Sigmoid colon (tissue), 7 donors: Measurements from ENCODE around the gene MDM4. TPM values are rescaled to one million over a fixed set of nuclear protein-coding genes. Genes with fewer than 3 reads are reported as not detected.

Experiments
- DNase-seq: peaks from one replicate; pipeline ENCODE4 v3.0.0-alpha.2; 2019
- H3K27ac ChIP-seq, 4 donors: fragments of 200-600 bp; sonication (generic); one replicate each; pipeline ENCODE4 v1.5.1; 2016 to 2019; ENCODE audit warnings: mild to moderate bottlenecking in 1 of 4
- H3K27me3 ChIP-seq, 3 donors: fragments of 200-600 bp; sonication (generic); one replicate each; pipeline ENCODE4 v1.5.1; 2019; ENCODE audit warnings: mild to moderate bottlenecking in 1 of 3
- H3K36me3 ChIP-seq, 4 donors: fragments of 200-600 bp; sonication (generic); one replicate each; pipeline ENCODE4 v1.5.1; 2016 to 2019
- H3K4me1 ChIP-seq, 4 donors: fragments of 200-600 bp; sonication (generic); one replicate each; pipeline ENCODE4 v1.5.1; 2017 to 2019
- H3K4me3 ChIP-seq, 4 donors: fragments of 200-600 bp; sonication (generic); one replicate each; pipeline ENCODE4 v1.5.1; 2017 to 2019; ENCODE audit warnings: mild to moderate bottlenecking in 2 of 4, moderate library complexity in 1 of 4
- H3K9me3 ChIP-seq, 4 donors: fragments of 200-600 bp in 3 of 4; sonication (generic) in 3 of 4; one replicate each; pipeline versions ENCODE4 v1.5.1 to v1.6.1; 2013 to 2019
- CTCF ChIP-seq, 4 experiments: fragments of 450-650 bp in 3 of 4; fragments of 200-600 bp in 1 of 4; IDR thresholded peaks; one replicate each; pipeline ENCODE4 v1.5.1; 2016 to 2019; ENCODE audit warnings: antibody characterized with exemption in 4 of 4, mild to moderate bottlenecking in 3 of 4, moderate library complexity in 2 of 4
- EP300 ChIP-seq, 4 donors: sonication (generic); formaldehyde crosslinking; IDR thresholded peaks; one replicate each; pipeline ENCODE4 v1.6.1; 2017; ENCODE audit warnings: antibody characterized with exemption in 4 of 4
- POLR2A ChIP-seq, 2 donors: fragments of 450-650 bp; IDR thresholded peaks; one replicate each; pipeline ENCODE4 v1.6.1; 2016; ENCODE audit warnings: antibody characterized with exemption in 2 of 2, mild to moderate bottlenecking in 2 of 2, moderate library complexity in 2 of 2
- POLR2AphosphoS5 ChIP-seq, 4 donors: sonication (generic); formaldehyde crosslinking; IDR thresholded peaks; one replicate each; pipeline ENCODE4 v1.6.1; 2017; ENCODE audit warnings: antibody characterized with exemption in 4 of 4
- WGBS, 2 donors: extraction: QIAGEN DNeasy Blood & Tissue Kit; methylation state at CpG; one replicate each; pipeline ENCODE4 v1.1.7; 2013; 5-methylcytosine and 5-hydroxymethylcytosine counted together
- intact Hi-C: fragments of 100-400 bp; cut with DNase I; formaldehyde crosslinking; loops from one replicate; pipeline ENCODE4 v1.15.1; 2023
- polyA plus RNA-seq, 3 donors: library from polyadenylated mRNA; stranded (reverse); fragments of 200-250 nt; gene quantifications; one replicate each; pipeline ENCODE4 v1.2.3, GENCODE V29; 2013
- total RNA-seq, 4 donors: library from RNA; depleted of rRNA; stranded (reverse); fragments of >200 nt; gene quantifications; one replicate each; pipeline ENCODE4 v1.1.0, GENCODE V29; 2016
- donor health status: healthy with polysubstance abuse.
- donor health status: Bipolar disorder and iron deficiency.
- donor health status: healthy.

The MDM4 gene
- total and polyA plus RNA-seq, 7 donors: 1.2 to 82.0 (median 48.2) TPM

- intact Hi-C loops: no loop called here
- H3K4me3 ChIP-seq: no peak overlapping the region
- TF ChIP-seq CTCF (IDR thresholded peaks at IDR 0.05) (no peak), POLR2AphosphoS5 (IDR thresholded peaks at IDR 0.05) (no peak), POLR2A (IDR thresholded peaks at IDR 0.05) (no peak), EP300 (IDR thresholded peaks at IDR 0.05) (no peak)
- no peak for DNase-seq
- peaks cover 0 to 37% (median 11%) of the 10 kb centered on the region in 4 donors for H3K36me3 ChIP-seq
- no peaks in the 10 kb centered on the region for H3K27me3 ChIP-seq
- 93 to 94% methylated on average over 10 of the region's 10 CpGs for WGBS, 2 donors
- H3K27ac ChIP-seq: no peak overlapping the region
- H3K9me3 ChIP-seq: no peaks in the 10 kb centered on the region
- peaks cover 0 to 31% (median 30%) of the 10 kb centered on the region in 4 donors for H3K4me1 ChIP-seq
Measured at GRCh38 chr1:204469304-204469703, 46.9 kb upstream of the MDM4 start.

GRCh38 chr1:204471687-204472086 lies 44.5 kb upstream of the MDM4 start:
- no peaks in the 10 kb centered on the region for H3K27me3 ChIP-seq
- 24 to 76% methylated on average over 4 of the region's 4 CpGs for WGBS, 2 donors
- H3K4me3 ChIP-seq: no peak overlapping the region
- H3K27ac ChIP-seq: no peak overlapping the region
- intact Hi-C loops: no loop called here
- H3K9me3 ChIP-seq: no peaks in the 10 kb centered on the region
- no peak for TF ChIP-seq EP300 (IDR thresholded peaks at IDR 0.05)
- no peak for TF ChIP-seq POLR2AphosphoS5 (IDR thresholded peaks at IDR 0.05)
- TF ChIP-seq CTCF (IDR thresholded peaks at IDR 0.05): no peak
- TF ChIP-seq POLR2A (IDR thresholded peaks at IDR 0.05): no peak
- peaks cover 0 to 19% (median 9%) of the 10 kb centered on the region in 4 donors for H3K36me3 ChIP-seq
- DNase-seq: no peak
- peaks cover 0 to 24% (median 18%) of the 10 kb centered on the region in 4 donors for H3K4me1 ChIP-seq

GRCh38 chr1:204472660-204473059 lies 43.5 kb upstream of the MDM4 start:
- WGBS, 2 donors: 94 to 96% methylated on average over 2 of the region's 2 CpGs

GRCh38 chr1:204473400-204473965 lies 42.7 kb upstream of the MDM4 start:
- WGBS, 2 donors: 87 to 95% methylated on average over 1 of the region's 1 CpG
- H3K9me3 ChIP-seq: no peaks in the 10 kb centered on the region
- intact Hi-C loops: no loop called here
- H3K4me1 ChIP-seq: peaks cover 0 to 34% (median 27%) of the 10 kb centered on the region in 4 donors
- no peak overlapping the region for H3K27ac ChIP-seq
- peaks cover 0 to 11% (median 6%) of the 10 kb centered on the region in 4 donors for H3K36me3 ChIP-seq
- H3K4me3 ChIP-seq: no peak overlapping the region
- DNase-seq: no peak
- TF ChIP-seq CTCF (IDR thresholded peaks at IDR 0.05) (no peak), POLR2AphosphoS5 (IDR thresholded peaks at IDR 0.05) (no peak), EP300 (IDR thresholded peaks at IDR 0.05) (no peak), POLR2A (IDR thresholded peaks at IDR 0.05) (no peak)
- H3K27me3 ChIP-seq: no peaks in the 10 kb centered on the region

More at GRCh38 chr1:204472660-204473059, 43.5 kb upstream of the MDM4 start:
- Histone ChIP-seq H3K9me3 (no peaks in the 10 kb centered on the region), H3K27ac (no peak overlapping the region), H3K4me1 (peaks cover 0 to 25% (median 19%) of the 10 kb centered on the region in 4 donors), H3K27me3 (no peaks in the 10 kb centered on the region), H3K36me3 (peaks cover 0 to 18% (median 8%) of the 10 kb centered on the region in 4 donors), H3K4me3 (no peak overlapping the region)
- no peak for TF ChIP-seq CTCF (IDR thresholded peaks at IDR 0.05)
- TF ChIP-seq EP300 (IDR thresholded peaks at IDR 0.05): no peak
- TF ChIP-seq POLR2AphosphoS5 (IDR thresholded peaks at IDR 0.05): no peak
- no peak for TF ChIP-seq POLR2A (IDR thresholded peaks at IDR 0.05)
- intact Hi-C loops: no loop called here
- no peak for DNase-seq
